Neural progenitor cell (in vitro differentiated cells): ENCODE measurements around the gene CIITA. TPM values are rescaled to one million over a fixed set of nuclear protein-coding genes. Genes with fewer than 3 reads are reported as not detected.

ENCODE experiments used
- DNase-seq: peaks from one replicate; pipeline ENCODE4 v3.0.0-alpha.2; 2016; ENCODE audit warnings: low spot score
- H2AFZ ChIP-seq: fragments of 200-600 bp; sonication (generic); replicated peaks from 2 replicates; pipeline ENCODE4 v1.6.1; 2016; ENCODE audit warnings: antibody characterized with exemption
- H3F3A ChIP-seq: fragments of 200-600 bp; sonication (generic); 2 replicates; pipeline ENCODE4 v1.6.1; 2016; ENCODE audit warnings: antibody characterized with exemption, low read depth
- H3K27ac ChIP-seq: fragments of 200-600 bp; sonication (generic); 2 replicates; pipeline ENCODE4 v1.5.1; 2016; ENCODE audit warnings: mild to moderate bottlenecking
- H3K27me3 ChIP-seq: fragments of 200-600 bp; sonication (generic); 2 replicates; pipeline ENCODE4 v1.6.1; 2016; ENCODE audit warnings: mild to moderate bottlenecking, moderate library complexity
- H3K36me3 ChIP-seq: fragments of 200-600 bp; sonication (generic); 2 replicates; pipeline ENCODE4 v1.5.1; 2016
- H3K4me1 ChIP-seq: fragments of 200-600 bp; sonication (generic); 2 replicates; pipeline ENCODE4 v1.6.1; 2016; ENCODE audit warnings: mixed run types
- H3K4me2 ChIP-seq: fragments of 200-600 bp; sonication (generic); 2 replicates; pipeline ENCODE4 v1.6.1; 2016
- H3K4me3 ChIP-seq: fragments of 200-600 bp; sonication (generic); 2 replicates; pipeline ENCODE4 v1.5.1; 2016
- H3K79me2 ChIP-seq: fragments of 200-600 bp; sonication (generic); 2 replicates; pipeline ENCODE4 v1.6.1; 2016; ENCODE audit warnings: low read depth
- H3K9ac ChIP-seq: fragments of 200-600 bp; sonication (generic); 2 replicates; pipeline ENCODE4 v1.6.1; 2016
- H3K9me3 ChIP-seq: fragments of 200-600 bp; sonication (generic); 2 replicates; pipeline ENCODE4 v1.5.1; 2016; ENCODE audit warnings: low read depth
- H4K20me1 ChIP-seq: fragments of 200-600 bp; sonication (generic); 2 replicates; pipeline ENCODE4 v1.6.1; 2016; ENCODE audit warnings: low read depth
- H3K27ac Mint-ChIP-seq: 3 replicates; pipeline ENCODE4 v1.8.0; 2021; ENCODE audit warnings: mixed read lengths
- H3K27me3 Mint-ChIP-seq: 2 replicates; pipeline ENCODE4 v1.8.0; 2022; ENCODE audit warnings: low read depth, mild to moderate bottlenecking, inconsistent platforms, moderate library complexity, mixed read lengths; ENCODE audit not compliant: insufficient read depth
- H3K36me3 Mint-ChIP-seq: 3 replicates; pipeline ENCODE4 v1.8.0; 2021; ENCODE audit warnings: mixed read lengths
- H3K4me1 Mint-ChIP-seq: 3 replicates; pipeline ENCODE4 v1.8.0; 2021; ENCODE audit warnings: mixed read lengths
- H3K4me3 Mint-ChIP-seq: 3 replicates; pipeline ENCODE4 v1.8.0; 2021; ENCODE audit warnings: mild to moderate bottlenecking, moderate library complexity, mixed read lengths
- H3K9me3 Mint-ChIP-seq: 3 replicates; pipeline ENCODE4 v1.8.0; 2020; ENCODE audit warnings: mixed read lengths
- CTCF ChIP-seq: fragments of 200-600 bp; sonication (generic); IDR thresholded peaks from 2 replicates; pipeline ENCODE4 v1.5.1; 2017; ENCODE audit warnings: antibody characterized with exemption, mild to moderate bottlenecking
- EZH2 ChIP-seq: fragments of 200-600 bp; sonication (generic); IDR thresholded peaks from 2 replicates; pipeline ENCODE4 v1.6.1; 2017; ENCODE audit warnings: antibody characterized with exemption, mild to moderate bottlenecking, moderate library complexity
- EZH2phosphoT487 ChIP-seq: fragments of 200-600 bp; sonication (generic); IDR thresholded peaks from 2 replicates; pipeline ENCODE4 v1.6.1; 2017; ENCODE audit warnings: antibody characterized with exemption
- total RNA-seq: library from RNA; depleted of rRNA; stranded (reverse); fragments of >200 nt; gene quantifications from 2 replicates; pipeline ENCODE4 v1.2.3, GENCODE V29; 2015; ENCODE audit warnings: low replicate concordance

CIITA gene
- total RNA-seq, 1 donor from 2014 or later: not detected

GRCh38 chr16:10831894-10832886, 44.8 kb upstream of the CIITA start:
- H3K4me3 Mint-ChIP-seq: no peak overlapping the region
- H4K20me1 ChIP-seq: no peaks in the 10 kb centered on the region
- no peak for TF ChIP-seq EZH2
- no peak for TF ChIP-seq EZH2phosphoT487
- no peak for TF ChIP-seq CTCF
- H3K36me3 ChIP-seq: no peaks in the 10 kb centered on the region
- H3K9ac ChIP-seq: no peak overlapping the region
- peaks cover 12% of the 10 kb centered on the region for H3K27me3 Mint-ChIP-seq
- no peak overlapping the region for H2AFZ ChIP-seq
- no peak overlapping the region for H3K4me2 ChIP-seq
- H3F3A ChIP-seq: no peaks in the 10 kb centered on the region
- no peak overlapping the region for H3K27ac Mint-ChIP-seq
- no peaks in the 10 kb centered on the region for H3K4me1 Mint-ChIP-seq
- H3K9me3 ChIP-seq: no peaks in the 10 kb centered on the region
- DNase-seq: no peak
- H3K4me3 ChIP-seq: no peak overlapping the region
- no peak overlapping the region for H3K27ac ChIP-seq
- no peaks in the 10 kb centered on the region for H3K79me2 ChIP-seq
- no peaks in the 10 kb centered on the region for H3K27me3 ChIP-seq
- H3K36me3 Mint-ChIP-seq: no peaks in the 10 kb centered on the region
- H3K9me3 Mint-ChIP-seq: no peaks in the 10 kb centered on the region
- H3K4me1 ChIP-seq: no peaks in the 10 kb centered on the region

- TF ChIP-seq EZH2 (no peak), CTCF (no peak), EZH2phosphoT487 (no peak)
- Histone ChIP-seq H3K79me2 (no peaks in the 10 kb centered on the region), H3K9ac (no peak overlapping the region), H3K4me2 (no peak overlapping the region), H3K36me3 (no peaks in the 10 kb centered on the region), H3F3A (no peaks in the 10 kb centered on the region), H3K9me3 (no peaks in the 10 kb centered on the region), H3K4me3 (no peak overlapping the region), H3K4me1 (no peaks in the 10 kb centered on the region), H2AFZ (no peak overlapping the region), H4K20me1 (no peaks in the 10 kb centered on the region), H3K27me3 (no peaks in the 10 kb centered on the region), H3K27ac (no peak overlapping the region)
- Mint-ChIP-seq H3K36me3 (no peaks in the 10 kb centered on the region), H3K27me3 (peaks cover 12% of the 10 kb centered on the region), H3K27ac (no peak overlapping the region), H3K4me1 (no peaks in the 10 kb centered on the region), H3K9me3 (no peaks in the 10 kb centered on the region), H3K4me3 (no peak overlapping the region)
- DNase-seq: no peak
Observed at GRCh38 chr16:10833271-10833670, 43.7 kb upstream of the CIITA start.

GRCh38 chr16:10834130-10834529, 42.9 kb upstream of the CIITA start:
- Mint-ChIP-seq H3K27me3 (peaks cover 12% of the 10 kb centered on the region), H3K4me1 (peaks cover under 1% of the 10 kb centered on the region), H3K36me3 (no peaks in the 10 kb centered on the region), H3K9me3 (no peaks in the 10 kb centered on the region), H3K4me3 (no peak overlapping the region), H3K27ac (no peak overlapping the region)
- no peak overlapping the region for H2AFZ ChIP-seq
- H3K4me2 ChIP-seq: no peak overlapping the region
- no peaks in the 10 kb centered on the region for H3F3A ChIP-seq
- no peak overlapping the region for H3K4me3 ChIP-seq
- no peak for TF ChIP-seq CTCF
- TF ChIP-seq EZH2: no peak
- no peak for TF ChIP-seq EZH2phosphoT487
- H3K9ac ChIP-seq: no peak overlapping the region
- H3K27me3 ChIP-seq: no peaks in the 10 kb centered on the region
- no peak for DNase-seq
- no peaks in the 10 kb centered on the region for H4K20me1 ChIP-seq
- no peak overlapping the region for H3K27ac ChIP-seq
- H3K79me2 ChIP-seq: no peaks in the 10 kb centered on the region
- H3K36me3 ChIP-seq: no peaks in the 10 kb centered on the region
- no peaks in the 10 kb centered on the region for H3K9me3 ChIP-seq
- no peaks in the 10 kb centered on the region for H3K4me1 ChIP-seq
